ENCODE measurements around the gene LRRIQ3. TPM values are rescaled to one million over a fixed set of nuclear protein-coding genes. Genes with fewer than 3 reads are reported as not detected.

LRRIQ3 gene
- total RNA-seq, 1 experiment from 2014 or later = 0.95 TPM

DNA sequence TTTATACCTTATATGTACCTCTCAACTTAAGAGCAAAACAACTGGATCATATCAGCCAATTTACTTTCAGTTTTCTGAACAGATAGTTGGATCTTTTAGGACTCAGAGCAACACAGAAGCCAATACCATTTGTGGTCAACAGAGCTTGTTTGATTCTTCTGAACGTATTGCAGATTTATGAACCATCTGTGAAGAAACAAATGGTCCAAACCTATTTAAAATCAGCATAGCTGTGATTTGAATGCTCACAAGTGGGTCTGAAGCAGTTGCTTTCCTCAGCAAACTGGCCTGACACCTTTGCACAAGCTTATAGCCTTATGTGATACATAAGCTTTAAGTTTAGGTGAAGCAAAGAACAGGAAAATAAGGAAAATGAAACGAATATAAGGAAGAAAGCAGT, 147.6 kb downstream of the LRRIQ3 start:
- CTCF ChIA-PET = no interaction called here
- no peak overlapping the region for H3K9ac ChIP-seq (ENCODE audit: low read length)
- no peaks in the 10 kb centered on the region for H3K36me3 ChIP-seq (ENCODE audit: low read depth, low read length)
- H3K4me3 ChIP-seq (ENCODE audit: low read length) = no peak overlapping the region
- H2AFZ ChIP-seq (ENCODE audit: low read length) = no peak overlapping the region
- H3K27me3 ChIP-seq (ENCODE audit: low read length) = peaks cover 3% of the 10 kb centered on the region
- TF ChIP-seq EZH2phosphoT487 (IDR thresholded peaks at IDR 0.05; ENCODE audit: borderline replicate concordance, low read length) = no peak
- TF ChIP-seq, protein P1, sequence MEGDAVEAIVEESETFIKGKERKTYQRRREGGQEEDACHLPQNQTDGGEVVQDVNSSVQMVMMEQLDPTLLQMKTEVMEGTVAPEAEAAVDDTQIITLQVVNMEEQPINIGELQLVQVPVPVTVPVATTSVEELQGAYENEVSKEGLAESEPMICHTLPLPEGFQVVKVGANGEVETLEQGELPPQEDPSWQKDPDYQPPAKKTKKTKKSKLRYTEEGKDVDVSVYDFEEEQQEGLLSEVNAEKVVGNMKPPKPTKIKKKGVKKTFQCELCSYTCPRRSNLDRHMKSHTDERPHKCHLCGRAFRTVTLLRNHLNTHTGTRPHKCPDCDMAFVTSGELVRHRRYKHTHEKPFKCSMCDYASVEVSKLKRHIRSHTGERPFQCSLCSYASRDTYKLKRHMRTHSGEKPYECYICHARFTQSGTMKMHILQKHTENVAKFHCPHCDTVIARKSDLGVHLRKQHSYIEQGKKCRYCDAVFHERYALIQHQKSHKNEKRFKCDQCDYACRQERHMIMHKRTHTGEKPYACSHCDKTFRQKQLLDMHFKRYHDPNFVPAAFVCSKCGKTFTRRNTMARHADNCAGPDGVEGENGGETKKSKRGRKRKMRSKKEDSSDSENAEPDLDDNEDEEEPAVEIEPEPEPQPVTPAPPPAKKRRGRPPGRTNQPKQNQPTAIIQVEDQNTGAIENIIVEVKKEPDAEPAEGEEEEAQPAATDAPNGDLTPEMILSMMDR (conservative IDR thresholded peaks at IDR 0.05; ENCODE audit: low read depth, low read length) = no peak
- TF ChIP-seq EZH2 (IDR thresholded peaks at IDR 0.05; ENCODE audit: low read length, unreplicated experiment) = no peak
- H3K79me2 ChIP-seq (ENCODE audit: low read length) = no peaks in the 10 kb centered on the region
- POLR2A ChIA-PET (ENCODE audit: unreplicated experiment) = no interaction called here
- no TSS peak for BruUV-seq (replicated peaks)
- intact Hi-C loops (cut with micrococcal nuclease) = no loop called here
- no peak overlapping the region for H3K27ac ChIP-seq (ENCODE audit: low read length)
- no peaks in the 10 kb centered on the region for H3K9me2 ChIP-seq (replicated peaks; ENCODE audit: low read length)
- DNase-seq = no peak
- no peaks in the 10 kb centered on the region for H3F3A ChIP-seq (ENCODE audit: low read length, unreplicated experiment)
- no peaks in the 10 kb centered on the region for H4K20me1 ChIP-seq (ENCODE audit: low read length)
- no peak for ATAC-seq
- no peak overlapping the region for H3K4me2 ChIP-seq (ENCODE audit: low read length)
- no peaks in the 10 kb centered on the region for H3K4me1 ChIP-seq (ENCODE audit: insufficient read depth, low read length)
- H3K9me3 ChIP-seq (ENCODE audit: low read length) = no peaks in the 10 kb centered on the region

DNA sequence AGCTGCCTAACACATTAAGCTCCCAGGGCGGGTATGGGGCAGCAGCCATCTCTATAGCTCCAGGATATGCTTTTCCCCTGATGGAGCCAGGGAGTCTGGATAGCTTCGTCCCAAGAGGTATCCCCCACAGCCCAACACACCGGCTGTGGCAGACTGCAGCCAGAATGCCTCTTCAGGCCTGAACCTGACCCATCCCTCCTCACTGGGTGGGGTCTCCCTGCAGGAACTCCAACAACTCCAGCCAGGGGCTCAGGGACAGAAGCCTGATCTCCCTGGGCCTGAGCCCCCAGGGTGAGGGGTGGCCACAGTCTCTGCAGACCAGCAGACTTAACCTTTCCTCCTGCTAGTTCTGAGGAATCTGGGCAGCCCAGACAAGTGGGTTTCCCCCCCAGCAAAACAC, 159.9 kb downstream of the LRRIQ3 start:
- DNase-seq (no peak), ATAC-seq (no peak)
- no peaks in the 10 kb centered on the region for H3K9me3 ChIP-seq (ENCODE audit: low read length)
- H3K4me2 ChIP-seq (ENCODE audit: low read length) = no peak overlapping the region
- BruUV-seq (replicated peaks) = no TSS peak
- no peaks in the 10 kb centered on the region for H3K9me2 ChIP-seq (replicated peaks; ENCODE audit: low read length)
- intact Hi-C loops (cut with micrococcal nuclease) = no loop called here
- no peak overlapping the region for H3K4me3 ChIP-seq (ENCODE audit: low read length)
- no peak overlapping the region for H2AFZ ChIP-seq (ENCODE audit: low read length)
- no peaks in the 10 kb centered on the region for H3K27me3 ChIP-seq (ENCODE audit: low read length)
- H3K9ac ChIP-seq (ENCODE audit: low read length) = no peak overlapping the region
- H3K79me2 ChIP-seq (ENCODE audit: low read length) = no peaks in the 10 kb centered on the region
- ChIA-PET POLR2A (ENCODE audit: unreplicated experiment) (no interaction called here), CTCF (no interaction called here)
- H3K4me1 ChIP-seq (ENCODE audit: insufficient read depth, low read length) = no peaks in the 10 kb centered on the region
- H3F3A ChIP-seq (ENCODE audit: low read length, unreplicated experiment) = no peaks in the 10 kb centered on the region
- TF ChIP-seq EZH2phosphoT487 (IDR thresholded peaks at IDR 0.05; ENCODE audit: borderline replicate concordance, low read length) = no peak
- TF ChIP-seq EZH2 (IDR thresholded peaks at IDR 0.05; ENCODE audit: low read length, unreplicated experiment) = no peak
- TF ChIP-seq, protein P1 (conservative IDR thresholded peaks at IDR 0.05; ENCODE audit: low read depth, low read length) = no peak
- no peaks in the 10 kb centered on the region for H3K36me3 ChIP-seq (ENCODE audit: low read depth, low read length)
- no peaks in the 10 kb centered on the region for H4K20me1 ChIP-seq (ENCODE audit: low read length)
- H3K27ac ChIP-seq (ENCODE audit: low read length) = no peak overlapping the region

DNA sequence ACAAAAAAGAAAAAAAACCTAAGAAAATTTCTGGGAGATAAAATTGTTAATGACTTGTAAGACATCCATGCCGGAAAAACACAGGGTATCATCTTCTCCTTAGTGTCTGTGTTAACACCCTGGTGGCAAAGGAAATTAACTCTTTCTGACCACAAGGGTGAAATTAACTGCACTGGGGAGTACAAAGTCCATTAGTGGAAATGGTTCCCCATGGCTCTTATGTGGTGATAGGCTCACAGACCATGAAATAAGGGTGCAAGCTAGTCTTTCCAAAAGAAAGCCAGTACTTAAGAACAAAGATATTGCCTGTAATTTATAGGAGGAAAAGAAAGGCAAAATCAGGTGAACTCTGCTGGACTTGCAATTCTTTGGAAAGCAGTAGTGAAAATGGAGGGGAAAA, 185.4 kb downstream of the LRRIQ3 start:
- intact Hi-C loops (cut with micrococcal nuclease) = no loop called here
- no peaks in the 10 kb centered on the region for H3F3A ChIP-seq (ENCODE audit: low read length, unreplicated experiment)
- no peaks in the 10 kb centered on the region for H3K27me3 ChIP-seq (ENCODE audit: low read length)
- H2AFZ ChIP-seq (ENCODE audit: low read length) = no peak overlapping the region
- POLR2A ChIA-PET (ENCODE audit: unreplicated experiment) = no interaction called here
- ATAC-seq (no peak), DNase-seq (no peak)
- CTCF ChIA-PET = no interaction called here
- no peaks in the 10 kb centered on the region for H3K36me3 ChIP-seq (ENCODE audit: low read depth, low read length)
- no TSS peak for BruUV-seq (replicated peaks)
- no peaks in the 10 kb centered on the region for H3K9me2 ChIP-seq (replicated peaks; ENCODE audit: low read length)
- no peak overlapping the region for H3K4me2 ChIP-seq (ENCODE audit: low read length)
- no peaks in the 10 kb centered on the region for H3K4me1 ChIP-seq (ENCODE audit: insufficient read depth, low read length)
- H3K9ac ChIP-seq (ENCODE audit: low read length) = no peak overlapping the region
- H3K27ac ChIP-seq (ENCODE audit: low read length) = no peak overlapping the region
- H3K79me2 ChIP-seq (ENCODE audit: low read length) = no peaks in the 10 kb centered on the region
- H3K9me3 ChIP-seq (ENCODE audit: low read length) = no peaks in the 10 kb centered on the region
- H3K4me3 ChIP-seq (ENCODE audit: low read length) = no peak overlapping the region
- TF ChIP-seq, protein P1 (conservative IDR thresholded peaks at IDR 0.05; ENCODE audit: low read depth, low read length) = no peak
- TF ChIP-seq EZH2 (IDR thresholded peaks at IDR 0.05; ENCODE audit: low read length, unreplicated experiment) (no peak), EZH2phosphoT487 (IDR thresholded peaks at IDR 0.05; ENCODE audit: borderline replicate concordance, low read length) (no peak)
- no peaks in the 10 kb centered on the region for H4K20me1 ChIP-seq (ENCODE audit: low read length)
